Glomerular visceral epithelial cell (primary cell): ENCODE data around the gene TRMT13.
A peak's percentile ranks its signal among the peaks of the same experiment; 100 is the strongest.
"Not testable (repeated sequence)": the region's sequence is repeated elsewhere in the genome, so short reads cannot be mapped to it uniquely, and the experiment has no call there.

Source experiments
- DNase-seq: peaks from one replicate; pipeline ENCODE4 v3.0.0-alpha.2; 2016; ENCODE audit errors: extremely low spot score

Gene TRMT13

DNA sequence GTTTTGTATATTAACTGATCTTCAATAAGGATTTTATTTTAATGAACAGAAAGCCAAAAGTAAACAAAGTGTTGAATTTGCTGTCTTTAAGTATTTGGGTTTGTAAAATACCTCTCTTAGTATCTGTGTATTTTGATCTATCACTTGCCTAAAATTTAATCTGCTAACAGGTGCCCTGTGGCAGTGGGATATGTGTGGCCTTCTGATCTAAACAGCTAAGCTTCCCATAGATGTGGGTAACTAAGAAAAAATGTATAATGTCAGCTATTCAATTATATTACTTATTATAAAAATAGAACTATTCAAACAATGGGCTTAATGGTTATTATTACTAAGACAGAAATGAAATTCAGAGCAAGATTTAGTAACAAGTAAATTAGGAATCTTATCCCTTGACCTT lies 29.9 kb downstream of the TRMT13 start:
- DNase-seq, result no peak

- no peak for DNase-seq
Measured at GRCh38 chr1:100164216-100164615, 31.3 kb downstream of the TRMT13 start.

DNA sequence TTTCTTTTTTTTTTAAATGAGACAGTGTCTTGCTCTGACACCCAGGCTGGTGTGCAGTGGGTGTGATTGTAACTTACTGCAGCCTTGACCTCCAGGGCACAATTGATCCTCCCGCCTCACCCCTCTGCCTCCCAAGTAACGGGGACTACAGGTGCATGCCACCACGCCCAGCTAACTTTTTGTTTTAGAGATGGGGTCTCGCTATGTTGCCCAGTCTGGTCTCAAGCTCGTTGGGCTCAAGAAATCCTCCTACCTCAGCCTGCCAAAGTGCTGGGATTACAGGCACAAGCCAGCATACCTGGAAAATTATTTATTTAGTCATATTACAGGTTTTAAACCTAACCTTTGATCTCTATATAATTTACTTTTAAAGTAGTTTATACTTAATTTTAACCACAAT lies 31.7 kb downstream of the TRMT13 start:
- no peak for DNase-seq

- DNase-seq, result no peak
Measured at GRCh38 chr1:100168051-100168450, 35.1 kb downstream of the TRMT13 start.

DNA sequence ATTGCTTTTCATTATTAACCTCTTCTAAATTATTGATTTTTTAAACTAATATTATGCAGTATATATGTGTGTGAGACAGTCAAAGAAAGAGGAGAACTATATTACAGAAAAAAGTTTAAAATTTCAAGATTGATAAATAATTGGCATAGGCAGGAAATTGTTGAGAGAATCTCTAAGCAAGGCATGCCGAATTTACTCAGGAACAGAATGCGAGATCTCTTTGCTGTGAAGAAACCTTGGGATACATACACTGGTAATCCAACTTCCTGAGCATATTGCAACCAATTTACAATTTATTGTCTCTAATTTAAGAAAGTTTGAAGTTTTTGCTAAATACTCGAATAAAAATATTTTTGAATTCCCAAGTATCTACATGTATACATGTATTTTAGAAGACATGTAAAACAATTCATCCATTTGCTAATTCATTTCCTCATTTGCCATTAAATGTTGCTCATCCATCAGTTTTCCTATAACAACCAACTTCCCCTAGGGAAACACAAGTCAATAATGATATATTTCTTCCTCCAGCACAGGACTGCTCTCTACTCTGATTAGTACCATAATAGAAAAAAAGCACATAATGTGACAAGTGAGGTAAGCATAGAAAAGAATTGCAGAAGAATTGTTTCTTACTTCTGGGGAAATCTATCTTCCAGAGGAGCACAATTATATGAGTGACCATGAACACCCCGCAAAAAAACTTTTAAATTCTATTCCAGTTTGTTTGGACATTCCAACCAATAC lies 44.5 kb downstream of the TRMT13 start:
- DNase-seq, result no peak

- no peak for DNase-seq
Measured at GRCh38 chr1:100178091-100178490, 45.1 kb downstream of the TRMT13 start, which contains the start of gene LRRC39. Gene LRRC39 (minus strand): TSS chr1:100178256. CDS start chr1:100168516, 9,740 bp downstream.

GRCh38 chr1:100183370-100183769 lies 50.4 kb downstream of the TRMT13 start:
- no peak for DNase-seq

GRCh38 chr1:100184536-100184935 lies 51.6 kb downstream of the TRMT13 start:
- DNase-seq, result peak; percentile 51

GRCh38 chr1:100187912-100188311 lies 54.9 kb downstream of the TRMT13 start:
- peak; percentile 33 for DNase-seq

DNA sequence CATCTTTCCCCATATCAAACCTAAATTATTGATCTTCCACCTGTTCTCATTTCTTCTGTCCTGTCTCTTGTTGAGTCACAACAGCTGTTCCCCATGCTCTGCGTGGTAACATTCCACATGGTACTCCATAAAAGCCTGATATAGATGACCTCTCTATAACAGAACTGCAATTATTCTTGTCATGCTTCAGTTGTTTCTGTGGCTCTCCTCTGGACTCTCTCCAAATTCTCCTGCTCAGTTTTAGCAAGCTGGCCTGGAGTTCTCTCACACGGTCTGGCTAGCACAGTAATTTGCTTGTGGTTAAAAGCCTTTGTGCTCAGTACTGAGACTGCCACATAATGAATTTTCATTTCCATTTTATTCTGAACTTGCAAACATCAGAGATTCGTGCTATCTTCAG lies 55.7 kb downstream of the TRMT13 start:
- peak; percentile 97 for DNase-seq

DNA sequence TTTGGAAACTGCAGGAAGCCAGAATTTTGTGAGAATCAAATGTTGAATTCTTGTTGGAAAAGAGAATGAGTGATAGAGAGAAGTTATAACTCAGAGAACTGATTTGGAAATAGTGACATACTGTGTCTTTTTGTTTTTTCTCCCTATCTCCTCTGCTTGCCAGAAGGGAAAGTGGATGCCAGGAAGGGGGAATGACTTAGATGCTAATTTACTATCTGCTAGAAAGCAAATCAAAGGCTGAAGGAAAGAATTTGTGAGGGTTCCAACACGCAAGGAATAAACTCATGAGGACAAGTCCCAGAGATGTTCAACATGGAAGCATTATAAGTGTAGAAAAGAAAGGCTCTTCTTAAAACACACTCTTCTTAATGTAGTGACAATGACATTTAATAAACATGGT lies 65.6 kb downstream of the TRMT13 start:
- DNase-seq, result no peak

GRCh38 chr1:100200060-100200459 lies 67.1 kb downstream of the TRMT13 start:
- not testable (repeated sequence) for DNase-seq
